AG10803 (cell line): ENCODE results near the gene PMVK.
A peak's percentile ranks its signal among the peaks of the same experiment; 100 is the strongest.

ENCODE experiments used
- DNase-seq: peaks from one replicate; pipeline ENCODE4 v3.0.0; 2010; ENCODE audit warnings: low read depth
- H3K4me3 ChIP-seq: 2 replicates; pipeline ENCODE4 v1.5.1; 2011; ENCODE audit warnings: mild to moderate bottlenecking, low read length, control low read depth
- CTCF ChIP-seq: conservative IDR thresholded peaks from 2 replicates; pipeline ENCODE4 v1.5.1; 2011; ENCODE audit warnings: mild to moderate bottlenecking, low read length, control low read depth, inconsistent platforms

Gene PMVK

GRCh38 chr1:154884869-154885701, 51.4 kb downstream of the PMVK start:
- TF ChIP-seq CTCF: no peak
- H3K4me3 ChIP-seq: no peak overlapping the region
- DNase-seq: no peak

GRCh38 chr1:154883919-154884868, 52.3 kb downstream of the PMVK start:
- DNase-seq: no peak
- no peak for TF ChIP-seq CTCF

GRCh38 chr1:154881820-154882535, 54.5 kb downstream of the PMVK start:
- DNase-seq: peak; percentile 59

More at GRCh38 chr1:154883919-154884868, 52.3 kb downstream of the PMVK start:
- no peak overlapping the region for H3K4me3 ChIP-seq

GRCh38 chr1:154880671-154881070, 55.8 kb downstream of the PMVK start:
- H3K4me3 ChIP-seq: no peak overlapping the region
- no peak for TF ChIP-seq CTCF
- peak; percentile 41 for DNase-seq

More at GRCh38 chr1:154881820-154882535, 54.5 kb downstream of the PMVK start:
- TF ChIP-seq CTCF: no peak
- H3K4me3 ChIP-seq: no peak overlapping the region

- no peak for TF ChIP-seq CTCF
- H3K4me3 ChIP-seq: no peak overlapping the region
- DNase-seq: no peak
Measured at GRCh38 chr1:154879038-154879421, 57.5 kb downstream of the PMVK start.

- TF ChIP-seq CTCF: peak; percentile 76
- DNase-seq: peak; percentile 59
- no peak overlapping the region for H3K4me3 ChIP-seq
Measured at GRCh38 chr1:154878371-154879037, 58.0 kb downstream of the PMVK start.
